Transverse colon (tissue), 3 donors: ENCODE data around the gene LARP4B.

Experiments
- EP300 ChIP-seq: sonication (generic); formaldehyde crosslinking; IDR thresholded peaks from one replicate; pipeline ENCODE4 v1.6.1; 2017; ENCODE audit warnings: antibody characterized with exemption, low read depth
- POLR2A ChIP-seq: fragments of 450-650 bp; IDR thresholded peaks from one replicate; pipeline ENCODE4 v1.6.1; 2016; ENCODE audit warnings: antibody characterized with exemption, mild to moderate bottlenecking, moderate library complexity
- TF ChIP-seq, protein P1 (sequence below), 5 experiments: fragments of 200-600 bp in 3 of 5; fragments of 450-650 bp in 2 of 5; sonication (generic) in 3 of 5; IDR thresholded peaks; 1 replicate in 2 of 5; 2 replicates in 3 of 5; pipeline ENCODE4 v1.5.1; 2016 to 2017; ENCODE audit warnings: antibody characterized with exemption in 5 of 5, inconsistent platforms in 3 of 5, mild to moderate bottlenecking in 2 of 5, moderate library complexity in 1 of 5

DNA sequence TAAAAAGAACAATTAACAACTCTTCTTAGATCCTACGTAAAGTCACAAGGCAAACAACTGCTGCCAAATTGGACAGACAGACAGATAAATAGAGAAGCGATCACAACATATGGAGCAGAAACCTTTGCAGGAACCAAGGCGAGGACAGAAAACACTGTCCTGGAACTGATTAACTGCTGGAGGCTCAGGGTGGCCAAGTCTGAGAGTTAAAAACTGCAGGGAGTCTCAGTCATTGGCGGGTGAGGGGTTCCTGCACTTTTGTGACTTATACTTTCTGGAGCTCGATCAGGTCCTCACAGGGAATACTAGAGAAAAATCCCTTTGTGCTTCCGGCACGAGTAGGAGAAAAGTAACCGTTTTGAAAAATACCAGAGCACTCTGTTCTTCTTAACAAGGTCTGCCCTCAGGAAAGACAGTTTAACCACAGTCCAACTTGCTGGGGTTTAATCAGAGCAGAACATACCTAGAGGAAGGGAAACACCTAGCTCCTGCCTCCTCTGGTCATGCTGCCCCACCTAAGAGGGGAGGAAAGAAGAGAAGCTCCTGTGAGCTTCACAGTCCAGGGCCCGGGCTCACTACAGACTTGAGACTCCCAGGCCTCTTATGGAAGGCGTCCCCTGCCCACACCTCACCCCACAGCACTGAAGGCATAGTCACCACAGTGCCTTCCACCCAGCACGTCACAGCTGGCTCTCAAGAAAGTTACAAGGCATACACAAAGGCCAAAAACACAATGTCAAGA, 74.9 kb downstream of the LARP4B start:
- no peak for TF ChIP-seq POLR2A
- TF ChIP-seq, protein P1, sequence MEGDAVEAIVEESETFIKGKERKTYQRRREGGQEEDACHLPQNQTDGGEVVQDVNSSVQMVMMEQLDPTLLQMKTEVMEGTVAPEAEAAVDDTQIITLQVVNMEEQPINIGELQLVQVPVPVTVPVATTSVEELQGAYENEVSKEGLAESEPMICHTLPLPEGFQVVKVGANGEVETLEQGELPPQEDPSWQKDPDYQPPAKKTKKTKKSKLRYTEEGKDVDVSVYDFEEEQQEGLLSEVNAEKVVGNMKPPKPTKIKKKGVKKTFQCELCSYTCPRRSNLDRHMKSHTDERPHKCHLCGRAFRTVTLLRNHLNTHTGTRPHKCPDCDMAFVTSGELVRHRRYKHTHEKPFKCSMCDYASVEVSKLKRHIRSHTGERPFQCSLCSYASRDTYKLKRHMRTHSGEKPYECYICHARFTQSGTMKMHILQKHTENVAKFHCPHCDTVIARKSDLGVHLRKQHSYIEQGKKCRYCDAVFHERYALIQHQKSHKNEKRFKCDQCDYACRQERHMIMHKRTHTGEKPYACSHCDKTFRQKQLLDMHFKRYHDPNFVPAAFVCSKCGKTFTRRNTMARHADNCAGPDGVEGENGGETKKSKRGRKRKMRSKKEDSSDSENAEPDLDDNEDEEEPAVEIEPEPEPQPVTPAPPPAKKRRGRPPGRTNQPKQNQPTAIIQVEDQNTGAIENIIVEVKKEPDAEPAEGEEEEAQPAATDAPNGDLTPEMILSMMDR (IDR thresholded peaks at IDR 0.05), result no peak
- TF ChIP-seq EP300, result no peak
